NCI-H82 (cell line): ENCODE results near the gene ZP2.
A peak's percentile ranks its signal among the peaks of the same experiment; 100 is the strongest.
"Not testable (repeated sequence)": the region's sequence is repeated elsewhere in the genome, so short reads cannot be mapped to it uniquely, and the experiment has no call there.

Experiments used
- DNase-seq: peaks from one replicate; lab custom pipeline; 2025; lab: John Stamatoyannopoulos, UW

ZP2 gene

GRCh38 chr16:21170116-21170515 lies 41.3 kb downstream of the ZP2 start:
- not testable (repeated sequence) for DNase-seq

GRCh38 chr16:21169249-21169981 lies 42.0 kb downstream of the ZP2 start:
- peak; percentile 11 for DNase-seq

GRCh38 chr16:21167929-21168602 lies 43.3 kb downstream of the ZP2 start:
- DNase-seq, result peak; percentile 81

GRCh38 chr16:21167360-21167759 lies 44.0 kb downstream of the ZP2 start:
- DNase-seq, result no peak

GRCh38 chr16:21166561-21166961 lies 44.8 kb downstream of the ZP2 start:
- no peak for DNase-seq

GRCh38 chr16:21164521-21165168 lies 46.7 kb downstream of the ZP2 start:
- DNase-seq, result no peak

- DNase-seq, result no peak
Measured at GRCh38 chr16:21163576-21163975, 47.8 kb downstream of the ZP2 start.

GRCh38 chr16:21162661-21163151 lies 48.7 kb downstream of the ZP2 start:
- peak; percentile 28 for DNase-seq

- no peak for DNase-seq
Measured at GRCh38 chr16:21161211-21161610, 50.2 kb downstream of the ZP2 start.

- no peak for DNase-seq
Measured at GRCh38 chr16:21160276-21160675, 51.1 kb downstream of the ZP2 start.

GRCh38 chr16:21159281-21159951 lies 52.0 kb downstream of the ZP2 start:
- peak; percentile 25 for DNase-seq

- DNase-seq, result peak; percentile 89
Measured at GRCh38 chr16:21158208-21159110, 52.9 kb downstream of the ZP2 start, which contains the start of gene LDAF1. TSS of gene LDAF1 (plus strand) at chr16:21158674. CDS start at chr16:21161183, 2,509 bp downstream.

GRCh38 chr16:21157632-21158031 lies 53.7 kb downstream of the ZP2 start:
- no peak for DNase-seq

GRCh38 chr16:21156767-21157467 lies 54.5 kb downstream of the ZP2 start:
- peak; percentile 93 for DNase-seq

- not testable (repeated sequence) for DNase-seq
Measured at GRCh38 chr16:21156011-21156410, 55.4 kb downstream of the ZP2 start.

GRCh38 chr16:21153124-21153729 lies 58.1 kb downstream of the ZP2 start:
- not testable (repeated sequence) for DNase-seq

- DNase-seq, result not testable (repeated sequence)
Measured at GRCh38 chr16:21152160-21153030, 59.0 kb downstream of the ZP2 start.

- no peak for DNase-seq
Measured at GRCh38 chr16:21150375-21151001, 60.9 kb downstream of the ZP2 start, which contains the start of gene DNAH3. TSS of gene DNAH3 (minus strand) at chr16:21150846. CDS start at chr16:21150319, 527 bp downstream.
